ELF-1 (cell line): ENCODE data around the gene PHAF1.
A peak's percentile ranks its signal among the peaks of the same experiment; 100 is the strongest.
"Not testable (repeated sequence)": the region's sequence is repeated elsewhere in the genome, so short reads cannot be mapped to it uniquely, and the experiment has no call there.

Source experiments
- DNase-seq: peaks from one replicate; pipeline ENCODE4 v3.0.0-alpha.2; 2016; ENCODE audit warnings: low read depth, low spot score

Gene PHAF1

DNA sequence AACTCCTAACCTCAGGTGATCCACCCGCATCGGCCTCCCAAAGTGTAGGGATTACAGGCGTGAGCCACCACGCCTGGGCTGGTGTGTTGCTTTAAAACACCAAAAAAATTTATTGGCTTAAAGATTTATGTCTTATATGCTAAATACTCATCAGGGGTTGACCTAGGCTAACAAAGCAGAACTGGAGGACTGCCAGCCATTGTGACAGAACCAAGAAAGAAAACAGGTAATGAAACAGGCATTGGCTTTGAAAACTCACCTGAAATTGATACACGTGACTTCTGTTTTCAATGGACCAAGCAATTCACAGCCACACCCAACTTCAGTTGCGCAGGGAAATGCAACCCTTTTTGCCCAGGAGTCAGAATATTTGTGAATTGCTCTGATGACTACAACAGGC is 4.9 kb upstream of the PHAF1 start:
- DNase-seq = no peak

DNA sequence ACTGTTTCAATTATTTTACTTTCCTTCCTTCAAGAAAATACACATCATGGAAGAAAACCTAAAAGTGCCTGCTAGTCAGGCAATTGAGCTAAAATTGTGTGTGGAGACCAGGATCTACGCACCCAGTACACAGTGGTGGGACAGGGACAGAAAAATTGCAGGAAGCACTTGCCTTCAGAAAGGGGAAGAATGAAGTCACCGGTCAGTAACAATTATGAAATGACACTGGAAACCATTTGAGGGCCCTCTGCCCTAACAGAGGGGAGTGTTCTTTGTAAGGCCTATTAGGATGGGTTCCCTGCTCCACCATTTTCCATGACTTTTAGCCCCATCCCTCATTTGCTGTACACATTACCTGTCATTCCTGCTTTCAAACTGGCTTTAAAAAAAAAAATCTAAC is 4.5 kb upstream of the PHAF1 start:
- DNase-seq = no peak

DNA sequence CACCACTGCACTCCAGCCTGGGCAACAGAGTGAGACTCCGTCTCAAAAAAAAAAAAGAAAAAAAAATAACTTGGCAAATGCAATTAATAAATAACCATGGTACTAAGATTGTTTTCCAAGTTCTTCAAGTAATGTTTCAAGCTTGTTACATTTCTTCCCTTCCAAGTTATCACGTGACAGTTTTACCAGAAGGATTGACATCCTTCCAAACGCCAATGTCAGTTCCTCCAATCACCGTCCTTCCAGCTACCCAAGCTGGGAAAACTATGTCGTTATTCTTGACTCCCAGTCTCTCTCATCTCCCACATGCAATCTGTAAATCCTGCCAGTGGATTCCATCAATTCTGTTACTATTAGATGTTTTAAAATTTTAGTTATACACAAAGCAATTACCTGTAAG is 3.9 kb upstream of the PHAF1 start:
- DNase-seq = no peak

GRCh38 chr16:67108489-67108888 is 1.3 kb upstream of the PHAF1 start:
- DNase-seq = no peak

GRCh38 chr16:67108931-67109406 is 772 bp upstream of the PHAF1 start:
- DNase-seq = no peak

- no peak for DNase-seq
Measured at GRCh38 chr16:67111951-67112444, 2.3 kb downstream of the PHAF1 start.

DNA sequence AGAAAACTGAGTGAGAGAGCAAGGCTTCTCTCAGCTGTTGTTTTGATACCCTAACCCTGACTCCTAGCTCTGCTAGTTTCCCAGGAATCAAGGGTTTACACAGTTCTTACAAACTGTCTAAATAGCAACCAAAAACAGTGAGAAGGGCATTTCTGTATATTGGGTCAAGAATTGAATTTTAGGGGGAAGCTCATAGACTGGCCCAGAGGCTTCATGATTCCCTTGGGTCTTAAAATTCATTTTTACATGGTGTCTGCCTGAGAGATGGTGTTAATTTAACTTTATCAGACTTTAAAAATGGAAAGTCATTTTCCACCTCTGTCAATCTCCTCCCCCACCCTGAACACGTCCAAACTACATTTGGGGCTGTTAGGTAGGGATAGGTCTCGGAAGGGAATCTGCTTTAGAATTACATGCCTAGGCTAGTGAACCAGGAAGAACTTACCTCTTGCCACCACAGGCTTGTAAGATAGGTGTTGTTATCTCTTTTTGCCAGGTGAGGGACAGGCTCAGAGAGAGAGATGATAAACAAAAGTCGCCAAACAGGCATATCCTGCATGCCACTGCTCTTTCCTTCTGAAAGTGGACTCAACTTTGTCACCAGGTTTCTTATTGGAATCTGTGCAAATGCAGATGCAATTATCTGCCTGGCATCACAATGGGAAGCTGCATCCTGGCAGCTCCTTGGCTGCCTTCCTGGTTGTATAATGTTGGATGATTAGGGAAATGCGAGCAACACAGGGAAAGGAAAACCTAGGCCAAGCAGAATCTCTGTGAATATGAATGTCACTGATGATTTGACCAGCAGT is 3.1 kb downstream of the PHAF1 start:
- DNase-seq = peak; percentile 52

GRCh38 chr16:67114793-67115192 is 5.1 kb downstream of the PHAF1 start:
- DNase-seq = no peak

GRCh38 chr16:67115639-67116038 is 5.9 kb downstream of the PHAF1 start:
- DNase-seq = no peak

GRCh38 chr16:67116388-67117311 is 6.9 kb downstream of the PHAF1 start:
- no peak for DNase-seq

DNA sequence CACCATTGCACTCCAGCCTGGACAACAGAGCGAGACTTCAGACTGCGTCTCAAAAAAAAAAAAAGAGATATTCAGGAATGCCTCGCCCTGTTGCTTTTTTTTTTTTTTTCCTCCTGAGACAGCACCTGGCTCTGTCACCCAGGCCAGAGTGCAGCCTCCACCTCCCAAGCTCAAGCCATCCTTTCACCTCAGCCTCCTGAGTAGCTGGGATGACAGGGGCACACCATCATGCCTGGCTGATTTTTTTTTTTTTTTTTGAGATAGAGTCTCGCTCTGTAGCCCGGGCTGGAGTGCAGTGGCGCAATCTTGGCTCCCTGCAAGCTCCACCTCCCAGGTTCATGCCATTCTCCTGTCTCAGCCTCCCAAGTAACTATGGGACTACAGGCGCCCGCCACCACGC is 8.0 kb downstream of the PHAF1 start:
- no peak for DNase-seq

DNA sequence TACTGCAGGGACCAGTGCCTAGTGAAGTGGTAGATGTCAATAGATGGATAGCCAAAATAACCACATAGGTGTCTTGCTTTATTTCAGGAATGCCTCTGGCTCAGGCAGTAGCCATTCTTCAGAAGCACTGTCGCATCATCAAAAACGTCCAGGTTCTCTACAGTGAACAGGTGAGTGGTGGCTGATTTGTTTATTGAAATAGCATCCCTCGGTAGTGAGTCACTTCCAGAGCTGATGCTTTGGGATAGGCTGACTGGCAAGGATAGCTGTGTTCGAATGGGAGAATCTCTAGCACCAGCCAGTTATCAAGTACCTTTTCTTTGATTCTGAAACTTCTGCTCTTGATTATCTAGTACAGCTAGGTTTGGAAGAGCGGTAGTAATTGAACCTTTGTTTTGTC is 10.3 kb downstream of the PHAF1 start:
- DNase-seq = no peak

GRCh38 chr16:67122799-67123198 is 13.1 kb downstream of the PHAF1 start:
- not testable (repeated sequence) for DNase-seq

DNA sequence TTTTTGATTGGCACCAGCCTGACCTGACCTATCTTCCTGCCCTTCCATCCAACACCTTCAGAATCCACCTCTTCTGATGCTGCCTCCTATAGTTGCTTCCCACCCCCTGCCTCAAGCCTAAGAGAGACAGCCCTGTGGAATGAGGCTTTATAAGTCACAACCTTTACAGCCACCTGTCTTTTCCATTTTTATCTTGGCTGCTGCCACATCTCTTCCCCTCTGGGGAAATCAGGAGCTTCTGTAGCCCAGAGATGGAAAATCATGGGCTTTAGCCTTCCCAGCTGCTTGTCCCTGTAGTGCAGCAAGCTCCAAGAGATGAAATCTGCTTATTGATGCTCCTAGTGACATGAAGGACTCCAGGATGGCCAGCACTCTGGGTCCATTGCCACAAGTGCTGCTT is 18.7 kb downstream of the PHAF1 start:
- DNase-seq = no peak

DNA sequence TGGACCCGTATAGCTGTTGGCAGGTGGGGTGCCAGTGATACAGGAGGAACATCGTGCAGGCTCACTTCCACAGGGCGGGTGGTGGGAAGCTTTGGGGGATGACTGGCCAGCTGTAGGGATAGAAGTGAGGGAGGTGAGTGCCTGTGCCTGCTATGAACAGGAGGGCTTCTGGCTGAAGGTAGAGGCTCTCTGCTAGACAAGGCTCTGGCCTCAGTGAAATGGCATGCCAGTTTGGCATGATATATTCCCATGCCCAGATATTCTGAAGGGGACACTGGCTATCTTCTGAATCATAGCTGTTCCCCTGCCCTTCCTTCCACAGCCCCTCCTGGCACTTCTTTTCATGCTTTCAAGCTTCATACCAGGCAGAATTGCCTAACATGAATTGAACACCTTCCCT is 19.1 kb downstream of the PHAF1 start:
- no peak for DNase-seq

DNA sequence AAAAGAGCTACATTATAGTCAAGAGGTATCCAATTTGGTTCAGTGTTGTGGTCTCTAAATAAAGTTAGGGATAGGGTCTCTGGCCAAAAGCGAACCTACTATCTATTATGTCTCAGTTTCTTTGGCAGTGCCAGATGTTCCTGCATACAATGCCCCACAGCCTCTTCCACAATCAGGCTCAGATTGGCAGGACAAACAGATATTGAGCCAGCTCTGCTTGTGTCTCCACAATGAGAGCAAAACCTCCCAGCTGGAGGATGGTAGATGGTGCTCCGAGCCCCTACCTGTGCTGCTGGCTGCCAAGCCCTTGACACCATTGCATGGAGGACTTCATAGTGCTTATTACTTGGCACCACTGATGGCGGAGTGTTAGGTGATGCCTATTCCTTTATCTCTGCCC is 19.7 kb downstream of the PHAF1 start:
- no peak for DNase-seq

DNA sequence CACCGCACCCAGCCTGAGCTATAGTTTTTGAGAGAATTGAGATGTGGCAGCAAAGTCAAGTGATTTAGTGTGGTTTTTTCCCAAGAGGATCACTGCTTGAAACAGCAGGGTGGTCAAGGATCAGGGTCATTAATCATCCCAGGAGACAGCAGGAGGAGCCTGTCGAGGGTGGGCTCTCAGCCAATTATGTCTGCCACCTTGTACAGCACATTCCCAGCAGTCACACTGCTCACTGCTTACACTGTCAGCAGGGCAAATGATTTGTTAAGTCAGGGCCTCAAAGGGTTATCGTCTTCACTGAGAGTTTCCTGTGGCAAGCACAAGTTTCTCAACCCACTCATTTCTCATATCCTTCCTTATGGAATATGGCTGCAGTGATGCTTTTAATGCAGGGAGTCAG is 27.9 kb downstream of the PHAF1 start:
- DNase-seq = no peak

DNA sequence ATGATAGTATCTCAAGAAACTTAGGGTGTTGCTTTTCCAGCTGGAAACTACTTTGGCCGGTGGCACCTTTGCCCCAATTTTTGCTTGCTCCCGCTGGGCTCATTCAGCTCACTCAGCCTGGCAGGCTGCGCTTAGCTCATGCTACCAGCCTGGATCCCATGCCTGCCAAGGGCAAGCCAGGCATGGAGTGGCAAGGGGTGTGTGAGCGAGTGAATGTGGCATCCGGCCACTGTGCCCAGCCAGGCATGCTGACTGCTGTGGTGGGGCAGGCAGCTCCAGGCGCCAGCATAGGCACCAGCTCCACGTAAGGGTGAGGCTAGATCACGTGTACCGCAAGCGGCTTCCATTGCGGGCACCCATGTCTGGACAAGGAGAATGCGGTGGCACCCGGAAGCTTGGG is 31.6 kb downstream of the PHAF1 start:
- no peak for DNase-seq

- no peak for DNase-seq
Measured at GRCh38 chr16:67142342-67142741, 32.6 kb downstream of the PHAF1 start.

DNA sequence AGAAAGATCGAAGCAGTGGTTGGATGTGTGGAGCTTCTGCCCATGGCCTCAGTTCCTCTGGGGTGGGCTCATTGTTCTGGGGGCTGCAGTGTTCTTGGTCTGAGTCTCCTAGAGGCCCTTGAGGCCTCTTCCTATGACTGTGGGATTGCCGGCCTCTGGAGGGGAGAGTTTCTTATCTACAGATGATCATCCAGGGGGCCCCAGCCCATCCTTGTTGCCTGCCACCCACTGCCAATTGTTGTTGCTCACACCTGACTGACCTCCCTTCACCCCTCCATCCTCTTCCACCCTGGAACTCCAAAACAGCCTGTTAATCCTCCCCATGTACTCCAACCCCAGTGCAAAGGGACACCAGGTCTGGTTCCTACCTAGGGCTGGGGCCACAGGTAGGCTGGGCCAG is 35.2 kb downstream of the PHAF1 start:
- DNase-seq = no peak

DNA sequence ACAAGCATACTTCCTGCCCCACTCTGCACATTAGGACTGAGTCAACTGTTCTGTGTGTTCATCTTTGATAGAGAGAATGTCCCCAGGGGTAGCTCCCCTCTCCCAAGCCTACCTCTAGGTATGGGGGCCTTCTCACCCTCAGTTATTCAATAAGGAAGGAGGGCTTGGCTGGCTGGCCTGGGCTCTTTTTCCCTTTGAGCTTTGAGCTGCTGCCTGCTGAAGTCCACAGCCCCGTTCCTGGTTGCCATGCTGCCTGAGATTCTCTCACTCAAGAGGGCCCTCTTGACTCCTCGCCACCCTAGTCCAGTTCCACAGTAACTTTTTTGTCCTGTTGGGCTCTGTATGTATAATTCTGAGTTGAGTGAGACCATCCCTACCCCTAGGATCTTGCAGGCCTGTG is 36.0 kb downstream of the PHAF1 start:
- no peak for DNase-seq

GRCh38 chr16:67146523-67147357 is 37.0 kb downstream of the PHAF1 start:
- no peak for DNase-seq
